HL-60 (cell line): ENCODE results near the gene C2orf42.

ENCODE experiments used
- DNase-seq, 2 experiments: peaks; one replicate each; pipeline ENCODE4 v3.0.0-alpha.2; 2010 to 2020; ENCODE audit warnings: low read depth in 1 of 2, low spot score in 1 of 2
- H3K27ac ChIP-seq: fragments of 250-450 bp; sonication (Bioruptor Pico); replicated peaks from 2 replicates; pipeline ENCODE4 v1.5.1; 2020; ENCODE audit warnings: mild to moderate bottlenecking, moderate library complexity
- H3K27me3 ChIP-seq: fragments of 250-450 bp; sonication (Bioruptor Pico); 2 replicates; pipeline ENCODE4 v1.5.1; 2021; ENCODE audit warnings: mild to moderate bottlenecking, moderate library complexity; ENCODE audit not compliant: insufficient read depth, poor library complexity, severe bottlenecking
- H3K4me3 ChIP-seq: replicated peaks from 2 replicates; pipeline ENCODE4 v1.5.1; 2011; ENCODE audit warnings: mild to moderate bottlenecking, control low read depth, low read length; ENCODE audit not compliant: insufficient read depth
- GABPA ChIP-seq: IDR thresholded peaks from 2 replicates; pipeline ENCODE4 v1.6.1; 2012; ENCODE audit warnings: low read depth
- POLR2AphosphoS5 ChIP-seq: IDR thresholded peaks from 2 replicates; pipeline ENCODE4 v1.6.1; 2012; ENCODE audit warnings: low read depth
- SPI1 ChIP-seq: IDR thresholded peaks from 2 replicates; pipeline ENCODE4 v1.6.1; 2012; ENCODE audit warnings: low read depth, mild to moderate bottlenecking, borderline replicate concordance
- long read RNA-seq: library from polyadenylated mRNA; unstranded; transcript quantifications from one replicate; pipeline ENCODE4 v2.0.0, GENCODE V29; 2020
- TF ChIP-seq, protein P1 (sequence below): IDR thresholded peaks from 2 replicates; pipeline ENCODE4 v1.6.1; 2012; ENCODE audit warnings: low read depth; ENCODE audit not compliant: insufficient replicate concordance
- TF ChIP-seq, protein P2 (sequence below): IDR thresholded peaks from one replicate; pipeline ENCODE4 v1.5.1; 2011; ENCODE audit warnings: low read length, control low read depth, inconsistent platforms; ENCODE audit not compliant: insufficient read depth

C2orf42 gene
- long read RNA-seq, transcript C2orf42-201 (10 exons, 2,581 nt), result major isoform, 7 of 23 reads
- long read RNA-seq, partial matches to known transcripts, result 3 of 23 reads
- long read RNA-seq, other reads (novel, unspliced or antisense), result 13 of 23 reads

DNA sequence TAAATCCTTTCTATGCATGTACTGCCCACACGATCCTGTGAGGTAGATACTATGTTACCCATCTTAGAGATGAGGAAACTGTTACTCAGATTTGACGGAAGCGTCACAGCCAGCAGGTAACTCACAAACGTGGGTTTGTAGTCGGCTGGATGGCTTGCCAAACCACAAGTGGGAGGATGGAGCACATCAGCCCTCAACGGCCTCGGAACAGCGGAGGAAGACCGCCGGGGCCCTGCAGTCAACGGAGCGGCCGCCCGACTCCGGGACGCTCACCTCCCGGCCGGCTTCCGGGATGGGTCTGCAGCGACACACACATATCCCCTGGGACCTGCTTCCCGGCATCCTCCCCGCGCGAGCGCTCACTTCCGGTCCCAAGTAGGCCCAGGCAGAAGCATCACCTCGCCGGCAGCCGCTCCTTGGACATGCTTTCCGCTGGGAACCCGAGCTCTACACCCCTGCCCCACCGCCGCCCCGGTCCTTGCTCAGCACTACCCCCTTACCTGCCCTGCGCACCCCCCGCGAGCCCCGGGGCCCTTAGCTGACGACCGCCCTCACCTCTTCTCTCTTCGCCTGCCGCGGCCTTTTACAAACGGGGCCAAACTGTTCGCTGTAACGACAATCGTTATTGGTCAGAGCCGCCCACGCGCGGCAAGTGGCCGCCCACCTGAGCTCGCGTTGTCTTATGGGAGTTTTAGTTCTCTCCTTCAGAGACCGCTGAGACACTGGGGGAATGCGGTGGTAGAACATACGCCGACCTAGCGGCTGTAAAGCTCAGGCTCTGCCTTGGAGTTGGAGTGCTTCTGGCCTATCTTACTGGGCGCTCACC lies at the start of gene C2orf42:
TSS of gene C2orf42 (minus strand) at position 602 of the 826 bp plus-strand sequence. CDS start 9,034 bp downstream, outside the sequence.
- H3K27ac ChIP-seq, result peak within 1 kb of the TSS; percentile 99
- no peaks in the 10 kb centered on the region for H3K27me3 ChIP-seq
- DNase-seq, result peak; percentile 94 to 98
- TF ChIP-seq GABPA (peak; percentile 81), SPI1 (peak; percentile 32; the same call in 1 of the 2 replicates), POLR2AphosphoS5 (peak; percentile 95)
- TF ChIP-seq, protein P1, sequence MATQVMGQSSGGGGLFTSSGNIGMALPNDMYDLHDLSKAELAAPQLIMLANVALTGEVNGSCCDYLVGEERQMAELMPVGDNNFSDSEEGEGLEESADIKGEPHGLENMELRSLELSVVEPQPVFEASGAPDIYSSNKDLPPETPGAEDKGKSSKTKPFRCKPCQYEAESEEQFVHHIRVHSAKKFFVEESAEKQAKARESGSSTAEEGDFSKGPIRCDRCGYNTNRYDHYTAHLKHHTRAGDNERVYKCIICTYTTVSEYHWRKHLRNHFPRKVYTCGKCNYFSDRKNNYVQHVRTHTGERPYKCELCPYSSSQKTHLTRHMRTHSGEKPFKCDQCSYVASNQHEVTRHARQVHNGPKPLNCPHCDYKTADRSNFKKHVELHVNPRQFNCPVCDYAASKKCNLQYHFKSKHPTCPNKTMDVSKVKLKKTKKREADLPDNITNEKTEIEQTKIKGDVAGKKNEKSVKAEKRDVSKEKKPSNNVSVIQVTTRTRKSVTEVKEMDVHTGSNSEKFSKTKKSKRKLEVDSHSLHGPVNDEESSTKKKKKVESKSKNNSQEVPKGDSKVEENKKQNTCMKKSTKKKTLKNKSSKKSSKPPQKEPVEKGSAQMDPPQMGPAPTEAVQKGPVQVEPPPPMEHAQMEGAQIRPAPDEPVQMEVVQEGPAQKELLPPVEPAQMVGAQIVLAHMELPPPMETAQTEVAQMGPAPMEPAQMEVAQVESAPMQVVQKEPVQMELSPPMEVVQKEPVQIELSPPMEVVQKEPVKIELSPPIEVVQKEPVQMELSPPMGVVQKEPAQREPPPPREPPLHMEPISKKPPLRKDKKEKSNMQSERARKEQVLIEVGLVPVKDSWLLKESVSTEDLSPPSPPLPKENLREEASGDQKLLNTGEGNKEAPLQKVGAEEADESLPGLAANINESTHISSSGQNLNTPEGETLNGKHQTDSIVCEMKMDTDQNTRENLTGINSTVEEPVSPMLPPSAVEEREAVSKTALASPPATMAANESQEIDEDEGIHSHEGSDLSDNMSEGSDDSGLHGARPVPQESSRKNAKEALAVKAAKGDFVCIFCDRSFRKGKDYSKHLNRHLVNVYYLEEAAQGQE, result no peak
- H3K4me3 ChIP-seq, result peak within 1 kb of the TSS; percentile 87

DNA sequence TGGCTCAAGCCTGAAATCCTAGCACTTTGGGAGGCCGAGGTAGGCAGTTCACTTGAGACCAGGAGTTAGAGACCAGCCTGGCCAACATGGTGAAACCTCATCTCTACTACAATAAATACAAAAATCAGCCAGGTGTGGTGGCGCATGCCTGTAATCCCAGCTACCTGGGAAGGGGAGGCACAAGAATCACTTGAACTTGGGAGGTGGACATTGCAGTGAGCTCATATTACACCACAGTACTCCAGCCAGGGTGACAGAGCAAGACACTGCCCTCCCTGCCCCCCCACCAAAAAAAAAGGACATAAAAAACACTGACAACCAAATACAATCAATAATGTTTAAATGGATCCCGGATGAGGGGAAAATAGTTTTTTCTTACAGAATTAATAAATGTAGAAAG lies 49.8 kb upstream of the C2orf42 start:
- TF ChIP-seq POLR2AphosphoS5 (no peak), GABPA (no peak), SPI1 (no peak)
- TF ChIP-seq, protein P1, result no peak
- TF ChIP-seq, protein P2, sequence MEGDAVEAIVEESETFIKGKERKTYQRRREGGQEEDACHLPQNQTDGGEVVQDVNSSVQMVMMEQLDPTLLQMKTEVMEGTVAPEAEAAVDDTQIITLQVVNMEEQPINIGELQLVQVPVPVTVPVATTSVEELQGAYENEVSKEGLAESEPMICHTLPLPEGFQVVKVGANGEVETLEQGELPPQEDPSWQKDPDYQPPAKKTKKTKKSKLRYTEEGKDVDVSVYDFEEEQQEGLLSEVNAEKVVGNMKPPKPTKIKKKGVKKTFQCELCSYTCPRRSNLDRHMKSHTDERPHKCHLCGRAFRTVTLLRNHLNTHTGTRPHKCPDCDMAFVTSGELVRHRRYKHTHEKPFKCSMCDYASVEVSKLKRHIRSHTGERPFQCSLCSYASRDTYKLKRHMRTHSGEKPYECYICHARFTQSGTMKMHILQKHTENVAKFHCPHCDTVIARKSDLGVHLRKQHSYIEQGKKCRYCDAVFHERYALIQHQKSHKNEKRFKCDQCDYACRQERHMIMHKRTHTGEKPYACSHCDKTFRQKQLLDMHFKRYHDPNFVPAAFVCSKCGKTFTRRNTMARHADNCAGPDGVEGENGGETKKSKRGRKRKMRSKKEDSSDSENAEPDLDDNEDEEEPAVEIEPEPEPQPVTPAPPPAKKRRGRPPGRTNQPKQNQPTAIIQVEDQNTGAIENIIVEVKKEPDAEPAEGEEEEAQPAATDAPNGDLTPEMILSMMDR, result no peak
- DNase-seq, result no peak
- no peak overlapping the region for H3K4me3 ChIP-seq
- no peak overlapping the region for H3K27ac ChIP-seq
- H3K27me3 ChIP-seq, result no peaks in the 10 kb centered on the region

DNA sequence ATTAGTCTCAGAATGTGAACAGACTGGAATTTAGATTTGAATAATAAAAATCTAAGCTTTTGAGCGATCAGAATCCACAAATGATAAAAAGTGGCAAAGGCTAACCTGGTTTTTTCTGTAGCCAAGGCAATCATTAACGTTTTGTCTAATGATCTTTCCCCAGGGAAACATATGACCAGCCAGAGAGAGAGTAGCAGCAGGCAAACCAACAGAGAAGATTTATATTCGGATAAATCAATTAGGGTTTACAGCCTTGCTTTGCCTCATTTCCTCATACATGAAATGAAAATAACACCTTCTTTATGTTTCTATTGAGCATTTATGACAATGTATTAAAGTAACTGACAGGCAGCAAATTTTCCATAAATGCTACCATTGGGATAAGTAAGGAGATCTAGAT lies 43.1 kb upstream of the C2orf42 start:
- Histone ChIP-seq H3K4me3 (no peak overlapping the region), H3K27ac (no peak overlapping the region), H3K27me3 (no peaks in the 10 kb centered on the region)
- no peak for DNase-seq
- TF ChIP-seq POLR2AphosphoS5 (no peak), GABPA (no peak), SPI1 (no peak)
- TF ChIP-seq, protein P1, result no peak
- TF ChIP-seq, protein P2, result no peak
